Stimulated activated CD4-positive, alpha-beta T cell treated with anti-CD3 and anti-CD28 coated beads, Interleukin-4, amount 100 ng/mL, for 1 hour (primary cell): ENCODE data around the gene SLC22A23.

Experiments
- DNase-seq: peaks from one replicate; pipeline ENCODE4 v3.0.0-alpha.2; 2020

The SLC22A23 gene

DNA sequence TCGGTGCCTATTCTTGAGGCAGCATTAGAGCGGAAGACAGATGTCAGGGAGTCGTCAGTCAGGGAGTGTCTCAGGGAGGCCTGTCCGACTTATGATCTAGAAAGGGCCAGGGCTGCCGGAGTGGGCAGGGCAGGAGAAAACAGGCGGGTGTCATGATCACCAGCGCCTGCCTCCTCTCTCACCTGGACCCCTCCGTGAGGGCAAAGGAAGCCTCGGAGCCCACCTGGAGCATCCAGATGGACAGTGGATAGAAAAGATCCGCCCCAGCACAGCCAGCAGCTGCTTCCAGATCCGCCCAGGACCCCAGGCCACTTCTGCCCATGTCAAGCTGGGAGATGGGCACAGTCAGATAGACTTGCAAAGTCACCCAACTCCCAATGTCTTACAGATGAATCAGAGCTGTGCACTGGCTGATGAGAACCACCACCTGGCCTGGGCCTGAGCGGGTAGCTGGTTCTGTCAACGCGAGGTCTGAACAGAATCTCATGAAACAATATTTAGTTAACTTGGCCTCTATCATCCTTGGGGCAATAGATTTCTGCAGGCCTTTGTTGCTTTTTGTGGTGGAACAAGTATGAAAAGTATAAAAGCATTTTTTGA lies 175.9 kb downstream of the SLC22A23 start:
- no peak for DNase-seq

DNA sequence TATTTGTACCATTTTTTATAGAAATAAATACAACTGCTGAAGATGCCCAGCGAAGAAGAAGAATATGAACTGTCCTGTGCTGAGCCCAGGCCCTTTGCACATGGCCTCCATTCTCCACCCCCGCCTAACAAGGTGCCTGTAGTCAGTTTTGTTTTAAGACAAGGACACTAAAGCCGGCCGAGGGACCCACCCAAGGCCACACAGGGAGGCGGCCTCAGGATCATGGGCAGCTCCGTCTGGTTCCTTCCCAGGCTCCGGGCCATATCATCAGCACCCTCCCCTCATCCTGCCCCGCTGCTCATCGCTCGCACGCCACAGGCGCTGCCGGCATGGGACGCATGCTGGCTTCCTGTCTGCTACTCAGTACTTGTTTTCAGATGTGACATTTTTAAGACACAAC lies 176.8 kb downstream of the SLC22A23 start:
- no peak for DNase-seq

GRCh38 chr6:3278691-3279090 lies 178.2 kb downstream of the SLC22A23 start:
- DNase-seq, result no peak

DNA sequence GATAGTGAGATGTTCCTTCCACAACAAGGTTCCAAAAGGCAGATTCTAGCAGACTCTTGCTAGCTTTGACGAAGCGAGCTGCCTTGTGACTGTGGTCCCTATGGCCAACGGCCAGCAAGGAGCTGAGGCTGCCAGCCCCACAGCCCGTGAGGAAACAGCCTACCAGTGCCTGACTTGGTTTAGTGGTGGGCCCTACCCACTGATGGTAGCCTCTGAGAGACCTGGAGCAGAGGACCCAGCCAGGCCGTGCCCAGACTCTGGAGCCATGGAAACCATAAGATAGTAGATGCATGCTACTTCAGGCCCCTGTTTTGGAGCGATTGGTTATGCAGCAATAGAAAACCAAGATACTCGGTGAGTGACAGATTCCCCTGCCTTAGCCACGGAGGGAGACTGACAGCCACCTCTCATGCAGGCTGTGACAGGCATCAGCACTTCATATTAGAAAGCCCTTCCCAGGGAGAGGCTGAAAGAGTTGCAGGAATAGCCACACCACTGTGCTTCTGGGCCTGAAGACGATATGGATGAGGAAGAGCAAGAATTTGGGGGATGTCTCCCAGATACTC lies 178.9 kb downstream of the SLC22A23 start:
- no peak for DNase-seq

DNA sequence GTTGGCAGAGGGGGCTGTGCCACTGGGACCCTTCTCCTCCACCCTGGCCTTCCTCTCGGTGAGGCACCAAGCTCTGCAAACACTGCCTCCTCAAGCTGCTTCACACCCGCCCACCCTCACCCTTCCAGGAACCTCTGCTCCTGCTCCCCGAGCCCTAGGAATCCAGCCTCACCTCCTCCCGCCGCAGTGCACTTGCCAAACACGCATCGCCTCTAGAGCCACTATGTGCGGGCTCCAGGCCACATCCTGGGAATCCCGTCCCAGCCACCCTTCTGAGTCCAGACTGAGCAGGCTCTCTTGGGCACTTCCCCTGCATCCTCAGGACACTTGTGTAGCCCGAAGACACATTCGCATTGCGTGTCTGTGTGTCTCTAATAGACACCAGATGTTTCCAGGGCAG lies 179.6 kb downstream of the SLC22A23 start:
- no peak for DNase-seq

GRCh38 chr6:3276174-3277167 lies 180.4 kb downstream of the SLC22A23 start:
- no peak for DNase-seq

DNA sequence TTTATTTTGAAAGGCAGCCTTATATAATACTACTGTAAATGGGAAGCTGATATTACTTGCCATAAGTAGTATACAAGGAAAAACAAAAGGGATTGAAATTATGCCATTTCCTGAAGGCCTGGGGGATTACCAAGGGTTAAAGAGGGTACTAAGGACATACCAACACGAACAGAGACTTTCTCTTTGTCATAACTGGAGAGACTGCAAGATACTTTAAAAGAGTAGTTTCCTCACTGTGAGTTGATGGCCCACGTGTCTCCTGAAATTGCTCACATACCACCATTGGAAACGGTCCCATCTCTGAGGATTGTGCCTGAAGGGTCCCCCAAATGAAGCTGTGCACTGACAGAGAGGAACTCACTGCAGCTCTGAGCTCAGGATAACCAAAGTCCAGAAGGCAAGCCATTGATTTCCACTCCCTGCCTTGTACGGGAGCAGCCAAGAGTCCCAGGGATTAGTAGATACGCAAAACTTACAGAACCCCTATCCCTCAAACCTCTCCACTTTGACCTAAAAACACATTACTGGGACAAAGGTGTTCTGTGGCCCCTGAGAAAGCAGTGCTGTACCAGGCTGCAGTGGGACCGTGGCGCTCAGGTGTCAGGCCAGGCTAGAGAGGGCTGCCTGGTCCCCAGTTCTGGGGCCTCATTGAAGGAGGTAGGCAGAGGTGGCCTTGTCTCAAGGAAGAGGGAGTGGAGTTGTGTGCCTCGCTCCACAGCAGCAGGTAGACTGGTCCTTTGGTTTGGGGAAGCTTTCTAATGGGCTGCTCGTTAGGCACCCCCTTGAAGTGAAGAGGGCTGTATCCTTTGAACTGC lies 182.9 kb downstream of the SLC22A23 start:
- DNase-seq, result no peak

- DNase-seq, result no peak
Measured at GRCh38 chr6:3272911-3273547, 183.8 kb downstream of the SLC22A23 start.

GRCh38 chr6:3271756-3272155 lies 185.1 kb downstream of the SLC22A23 start:
- DNase-seq, result no peak

GRCh38 chr6:3270258-3270657 lies 186.6 kb downstream of the SLC22A23 start:
- no peak for DNase-seq

GRCh38 chr6:3269281-3269975 lies 187.4 kb downstream of the SLC22A23 start:
- no peak for DNase-seq

DNA sequence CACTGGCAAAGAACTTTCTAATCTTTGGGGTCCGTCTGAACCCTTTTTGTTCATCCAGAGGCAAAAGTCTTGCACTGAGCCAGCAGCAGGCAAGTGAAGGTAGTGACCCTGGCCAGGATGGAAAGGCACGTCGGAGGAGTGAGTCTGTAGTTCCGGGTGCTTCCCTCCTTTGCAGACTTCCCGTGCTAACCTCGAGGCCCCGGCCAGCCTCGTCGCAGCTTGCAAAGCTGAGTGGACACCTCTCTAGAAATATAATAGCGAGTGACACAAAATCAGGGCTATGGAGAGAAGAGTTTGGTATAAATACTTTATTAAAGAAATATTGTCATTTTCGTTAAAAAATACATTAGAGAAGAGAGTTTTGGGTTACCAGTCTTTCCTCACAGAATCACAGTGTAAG lies 188.2 kb downstream of the SLC22A23 start:
- no peak for DNase-seq

GRCh38 chr6:3267162-3267561 lies 189.7 kb downstream of the SLC22A23 start:
- no peak for DNase-seq

DNA sequence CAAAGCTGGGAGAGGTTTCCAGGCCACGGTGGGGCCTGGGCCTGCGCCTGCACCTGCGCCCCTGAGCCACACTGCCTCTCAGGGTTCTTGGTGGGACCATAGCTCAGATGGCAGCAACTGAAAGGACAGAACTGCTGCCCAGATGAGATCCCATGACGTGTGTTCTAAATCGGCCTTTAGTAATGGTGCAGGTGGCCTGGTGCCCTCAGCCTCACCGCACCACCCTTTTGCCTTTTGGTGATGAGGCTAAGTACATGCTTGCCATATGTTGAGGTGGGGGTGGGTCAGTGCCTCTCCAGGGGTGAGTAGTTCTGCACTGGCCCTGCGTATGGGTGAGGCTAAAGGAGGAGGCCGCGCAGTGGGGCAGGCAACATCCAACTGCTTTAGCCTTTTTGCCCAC lies 190.7 kb downstream of the SLC22A23 start:
- no peak for DNase-seq

DNA sequence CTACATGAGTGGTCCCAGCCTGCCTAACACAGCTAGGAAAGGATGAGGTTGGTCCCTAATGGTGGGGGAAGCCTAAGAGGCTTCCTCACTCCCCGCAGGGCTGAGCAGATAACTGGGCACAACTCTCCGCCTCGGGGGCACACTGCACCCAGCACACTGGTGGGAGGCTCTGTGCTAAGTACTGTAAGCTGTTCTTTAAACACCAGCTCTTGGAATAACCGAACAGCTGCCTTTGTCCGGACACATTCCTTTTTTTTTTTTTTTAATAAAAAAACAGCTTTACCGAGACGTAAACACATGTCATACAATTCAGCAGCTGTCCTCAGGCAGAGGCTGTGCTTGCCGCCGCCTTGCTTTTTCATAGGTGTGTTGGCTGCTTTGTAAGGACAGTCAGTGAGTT lies 191.2 kb downstream of the SLC22A23 start:
- no peak for DNase-seq

DNA sequence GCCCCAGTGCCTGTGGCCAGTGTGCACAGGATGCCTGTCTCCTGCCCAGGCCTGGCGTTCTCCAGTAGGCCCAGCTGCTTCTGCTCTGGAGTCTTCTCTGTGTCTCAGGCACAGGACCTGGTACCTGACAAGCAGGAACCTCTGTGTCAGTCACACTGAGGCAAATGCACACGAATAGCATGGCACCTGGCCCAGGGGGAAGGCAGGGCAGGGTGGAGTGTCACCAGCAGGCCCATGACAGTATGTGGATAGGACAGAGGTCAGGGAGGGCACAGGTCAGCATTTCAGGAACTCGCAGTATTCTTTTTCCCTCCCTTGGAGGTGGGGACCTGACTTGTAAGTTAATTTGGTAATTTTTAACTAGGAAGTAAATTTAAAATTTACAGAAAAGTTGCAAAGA lies 192.5 kb downstream of the SLC22A23 start:
- DNase-seq, result no peak

DNA sequence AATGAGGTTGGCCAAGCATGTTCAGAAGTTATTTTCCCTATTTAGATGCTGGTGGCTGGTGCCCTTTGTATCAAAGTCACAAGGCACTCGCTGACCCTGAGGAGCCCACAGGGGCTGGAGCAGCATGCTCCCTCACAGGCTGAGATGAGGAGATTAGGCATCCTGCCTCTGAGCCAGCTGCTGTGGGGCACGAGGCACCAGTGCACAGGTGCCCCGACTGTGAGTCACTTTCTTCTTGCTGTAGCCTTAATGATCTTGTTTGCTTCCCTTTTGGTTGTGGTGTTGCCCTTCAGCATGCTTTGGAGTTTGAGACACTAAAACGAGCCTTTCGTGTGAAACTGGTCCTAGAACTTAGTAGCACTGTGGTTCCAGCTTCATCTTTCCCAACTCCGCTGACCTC lies 193.8 kb downstream of the SLC22A23 start:
- DNase-seq, result no peak

GRCh38 chr6:3261921-3262320 lies 194.9 kb downstream of the SLC22A23 start:
- no peak for DNase-seq

DNA sequence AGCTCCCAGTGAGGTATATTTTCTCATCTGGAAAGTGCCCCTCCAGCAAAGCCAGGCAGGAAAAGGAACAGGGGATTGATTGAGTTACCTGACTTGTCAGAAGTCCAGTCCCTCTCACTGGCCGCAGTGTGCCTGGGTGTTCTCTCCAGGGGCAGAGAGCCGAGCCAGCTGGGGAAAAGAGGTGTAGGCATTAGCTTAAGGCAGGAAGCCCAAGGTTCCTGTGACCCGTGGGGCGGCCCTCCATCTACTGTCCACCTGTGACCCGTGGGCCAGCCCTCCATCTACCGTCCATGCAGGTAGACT lies 195.4 kb downstream of the SLC22A23 start:
- DNase-seq, result no peak

DNA sequence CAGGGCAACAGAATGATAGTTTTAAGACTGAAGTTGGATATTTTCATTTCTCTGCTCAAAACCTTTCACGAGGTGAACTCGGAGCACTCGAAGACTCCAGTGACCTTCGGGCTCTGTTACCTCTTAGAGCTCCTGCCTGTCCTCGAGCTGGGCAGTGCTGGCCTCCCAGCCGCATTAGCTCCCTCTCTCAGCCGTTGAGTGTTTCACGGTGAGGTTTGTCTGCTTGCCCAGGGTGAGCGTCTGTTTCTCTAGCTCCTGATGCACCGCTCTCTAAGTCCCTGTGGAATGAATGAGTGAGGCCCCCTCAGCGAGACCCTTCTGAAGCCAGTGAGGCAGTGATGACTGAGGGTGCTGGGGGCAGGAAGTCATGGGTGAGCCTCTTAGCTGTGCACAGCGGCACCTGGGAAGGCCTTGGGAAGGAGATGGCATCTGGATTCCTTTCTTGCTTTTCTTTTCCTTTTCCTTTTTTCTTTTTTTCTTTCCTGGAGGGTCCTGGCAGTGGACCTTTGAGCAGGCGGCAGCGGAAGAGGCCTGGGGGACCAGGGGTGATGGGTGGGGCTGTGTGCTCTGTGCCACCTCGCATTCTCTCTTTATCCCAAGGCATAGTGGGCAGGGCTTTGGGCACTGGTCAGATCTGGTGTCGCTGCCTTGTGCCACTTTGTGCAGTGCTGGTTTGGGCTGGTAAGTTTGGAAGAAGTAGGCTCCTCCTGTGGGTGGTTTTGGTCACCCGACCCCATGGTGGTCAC lies 195.9 kb downstream of the SLC22A23 start:
- DNase-seq, result no peak

- DNase-seq, result no peak
Measured at GRCh38 chr6:3260296-3260695, 196.6 kb downstream of the SLC22A23 start.
